NB4 (cell line): Measurements from ENCODE around the gene CD200.

ENCODE experiments used
- CTCF ChIP-seq: IDR thresholded peaks from one replicate; pipeline ENCODE4 v1.5.1; 2012; ENCODE audit warnings: low read depth, low read length
- MAX ChIP-seq: IDR thresholded peaks from 2 replicates; pipeline ENCODE4 v1.6.1; 2011; ENCODE audit warnings: low read depth, low read length
- MYC ChIP-seq: IDR thresholded peaks from 2 replicates; pipeline ENCODE4 v1.6.1; 2011; ENCODE audit warnings: low read depth, low read length
- POLR2A ChIP-seq: IDR thresholded peaks from 2 replicates; pipeline ENCODE4 v1.6.1; 2011; ENCODE audit warnings: mild to moderate bottlenecking; ENCODE audit not compliant: insufficient read length; ENCODE audit errors: extremely low read depth

GRCh38 chr3:112373924-112374323, 41.0 kb downstream of the CD200 start:
- TF ChIP-seq CTCF, result no peak
- no peak for TF ChIP-seq POLR2A
- TF ChIP-seq MAX, result no peak
- no peak for TF ChIP-seq MYC
